Astrocyte of the spinal cord (primary cell): Measurements from ENCODE around the gene SERP2.

ENCODE experiments used
- DNase-seq: peaks from one replicate; pipeline ENCODE4 v3.0.0; 2011; ENCODE audit warnings: low read depth, low spot score
- H3K4me3 ChIP-seq: 2 replicates; pipeline ENCODE4 v1.5.1; 2011; ENCODE audit warnings: low read depth, mild to moderate bottlenecking, low read length, moderate library complexity
- CTCF ChIP-seq: IDR thresholded peaks from 2 replicates; pipeline ENCODE4 v1.5.1; 2012; ENCODE audit warnings: low read depth, mild to moderate bottlenecking, low read length, inconsistent platforms
- in situ Hi-C: cut with HindIII; loops from 2 replicates; pipeline ENCODE4 v1.10.0; 2017; ENCODE audit warnings: low sequenced_read_pairs

Gene SERP2

GRCh38 chr13:44333950-44334655 is 39.5 kb upstream of the SERP2 start:
- no peak for DNase-seq
- in situ Hi-C loops = no loop called here
- no peak overlapping the region for H3K4me3 ChIP-seq
- no peak for TF ChIP-seq CTCF

DNA sequence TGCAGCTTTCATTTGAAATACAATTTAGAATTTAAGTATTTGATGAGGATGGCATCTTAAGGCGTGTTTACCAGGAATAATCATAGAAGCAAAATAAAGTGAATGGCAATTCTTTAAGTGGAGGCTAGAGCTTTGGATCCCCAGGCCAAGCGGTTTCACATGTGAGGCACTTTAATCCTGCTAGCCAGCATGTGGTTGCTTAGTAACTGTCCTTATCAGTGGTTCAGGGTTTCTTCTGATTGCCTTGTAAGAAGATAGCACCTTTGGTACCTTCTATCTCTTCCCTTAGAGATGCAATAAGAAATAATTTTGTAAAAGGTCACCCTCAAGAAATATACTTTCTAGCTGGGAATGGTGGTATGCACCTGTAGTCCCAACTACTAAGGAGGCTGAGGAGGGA is 38.9 kb upstream of the SERP2 start:
- in situ Hi-C loops = no loop called here
- TF ChIP-seq CTCF = no peak
- H3K4me3 ChIP-seq = no peak overlapping the region
- DNase-seq = no peak

GRCh38 chr13:44336934-44337333 is 36.7 kb upstream of the SERP2 start:
- in situ Hi-C loops = no loop called here
- no peak for TF ChIP-seq CTCF
- H3K4me3 ChIP-seq = no peak overlapping the region
- DNase-seq = no peak

- no peak overlapping the region for H3K4me3 ChIP-seq
- in situ Hi-C loops = no loop called here
- no peak for TF ChIP-seq CTCF
- no peak for DNase-seq
Measured at GRCh38 chr13:44337581-44337980, 36.0 kb upstream of the SERP2 start.

DNA sequence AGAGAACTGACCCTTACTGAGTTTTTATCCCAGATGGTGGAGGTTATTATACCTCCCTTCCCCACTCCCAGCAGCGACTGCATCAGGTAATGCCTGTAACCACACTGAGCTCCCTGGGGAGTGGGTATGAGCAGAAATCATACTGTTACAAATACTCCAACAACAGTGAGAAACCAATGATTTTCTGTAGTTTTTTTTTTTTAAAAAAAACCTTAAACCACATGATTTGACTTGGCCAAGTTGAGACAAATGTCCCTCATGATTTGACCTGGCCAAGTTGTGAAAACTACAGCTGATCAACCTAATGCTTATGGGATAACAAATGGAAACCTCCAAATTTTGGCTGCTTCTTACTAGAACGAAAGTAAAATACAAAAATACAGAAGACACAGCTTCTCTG is 33.1 kb upstream of the SERP2 start:
- DNase-seq = no peak
- no peak overlapping the region for H3K4me3 ChIP-seq
- in situ Hi-C loops = no loop called here
- TF ChIP-seq CTCF = no peak

DNA sequence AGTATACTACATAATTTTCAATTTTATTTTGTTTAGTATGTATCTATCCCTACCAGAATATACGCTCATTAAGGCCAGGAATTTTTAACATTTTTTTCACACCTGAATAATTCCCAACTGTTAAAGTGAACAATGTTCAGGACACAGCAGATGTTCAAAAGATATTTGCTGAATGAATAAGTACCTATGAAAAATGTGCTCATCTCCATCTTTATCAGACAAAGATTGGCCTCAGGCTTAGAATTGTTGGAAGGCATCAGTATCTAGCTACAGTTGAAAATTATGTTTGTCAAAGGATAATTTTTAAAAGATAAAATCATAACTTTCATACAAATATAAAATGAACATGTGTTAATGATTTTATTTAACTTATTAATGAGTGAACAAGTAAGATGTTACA is 30.9 kb upstream of the SERP2 start:
- no peak overlapping the region for H3K4me3 ChIP-seq
- no peak for DNase-seq
- no peak for TF ChIP-seq CTCF

More for the DNA sequence above, 30.9 kb upstream of the SERP2 start:
- in situ Hi-C loops = no loop called here
